Renal cortex interstitium (tissue), 11 donors: ENCODE measurements around the gene BCOR. TPM values are rescaled to one million over a fixed set of nuclear protein-coding genes. Genes with fewer than 3 reads are reported as not detected.

Experiments used
- DNase-seq, 11 donors: peaks; one replicate each; pipeline ENCODE4 v3.0.0-alpha.2; 2013; ENCODE audit warnings: low read depth in 9 of 11, low spot score in 4 of 11; ENCODE audit errors: extremely low read depth in 1 of 11
- polyA plus RNA-seq, 3 donors: library from polyadenylated mRNA; unstranded; fragments of 120-200 nt; gene quantifications; one replicate each; pipeline ENCODE4 v1.2.1, GENCODE V29; 2013; ENCODE audit not compliant: insufficient read length in 3 of 3

Gene BCOR
- polyA plus RNA-seq, 3 donors: 53.0 to 58.9 (median 53.6) TPM

DNA sequence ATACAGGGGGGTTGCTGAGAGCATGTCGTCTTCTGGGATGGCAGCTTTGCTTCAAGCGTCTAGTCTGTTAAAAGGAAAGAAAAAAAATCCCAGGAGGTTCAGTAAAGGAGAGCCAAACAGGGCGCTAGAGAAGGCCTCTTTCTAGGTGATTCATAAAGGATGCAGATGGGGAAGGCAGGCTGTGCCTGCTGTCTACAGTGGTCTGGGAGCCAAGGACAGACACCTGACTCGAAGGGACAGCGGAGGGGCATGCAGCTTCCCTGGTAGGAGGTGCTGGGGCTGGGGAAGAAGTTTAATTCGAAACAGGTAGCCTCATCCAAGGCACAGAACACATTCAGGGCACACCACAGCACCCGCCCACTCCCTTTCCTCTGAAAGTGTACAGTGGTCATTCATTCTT lies 19.9 kb downstream of the BCOR start:
- DNase-seq: no peak

DNA sequence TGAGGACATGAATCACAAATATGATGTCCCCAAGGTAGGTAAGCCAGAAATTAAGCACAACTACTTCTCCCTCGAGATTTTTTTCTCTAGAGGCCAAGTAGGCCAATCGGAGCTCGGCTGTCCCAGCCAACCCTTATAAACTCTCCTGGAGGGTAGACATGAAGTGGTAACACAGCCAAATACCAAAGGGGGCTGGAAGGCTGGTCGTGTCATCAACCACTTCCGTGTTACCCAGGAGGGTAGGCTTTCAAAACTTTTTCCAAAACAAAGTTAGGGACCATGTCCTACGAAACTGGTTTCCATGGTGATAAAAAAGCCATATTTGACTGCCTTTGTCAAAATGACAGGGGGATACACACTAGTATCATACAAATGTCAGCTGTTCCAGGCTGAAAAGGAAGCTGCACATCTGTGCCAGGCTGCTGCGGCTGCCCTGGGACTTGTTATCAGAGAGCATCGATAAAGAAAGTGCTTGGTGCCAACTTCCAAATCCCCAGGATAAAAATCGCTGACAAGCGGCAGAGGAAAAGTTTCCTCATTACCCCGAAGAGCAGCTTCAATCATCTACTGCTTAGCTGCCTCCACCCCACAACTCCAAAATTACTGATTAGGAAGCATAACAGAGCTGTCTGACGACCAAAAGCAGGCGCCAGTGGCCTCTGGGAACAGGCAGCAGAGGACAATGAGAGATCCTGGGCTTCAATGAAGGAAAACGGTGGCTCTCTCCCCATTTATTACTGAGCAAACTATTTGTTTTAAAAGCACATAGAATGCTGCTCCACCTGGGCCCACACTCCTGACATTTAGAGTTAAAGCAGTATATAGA lies 20.8 kb downstream of the BCOR start:
- no peak for DNase-seq

GRCh38 chrX:40074959-40075332 lies 22.8 kb downstream of the BCOR start:
- DNase-seq: no peak

DNA sequence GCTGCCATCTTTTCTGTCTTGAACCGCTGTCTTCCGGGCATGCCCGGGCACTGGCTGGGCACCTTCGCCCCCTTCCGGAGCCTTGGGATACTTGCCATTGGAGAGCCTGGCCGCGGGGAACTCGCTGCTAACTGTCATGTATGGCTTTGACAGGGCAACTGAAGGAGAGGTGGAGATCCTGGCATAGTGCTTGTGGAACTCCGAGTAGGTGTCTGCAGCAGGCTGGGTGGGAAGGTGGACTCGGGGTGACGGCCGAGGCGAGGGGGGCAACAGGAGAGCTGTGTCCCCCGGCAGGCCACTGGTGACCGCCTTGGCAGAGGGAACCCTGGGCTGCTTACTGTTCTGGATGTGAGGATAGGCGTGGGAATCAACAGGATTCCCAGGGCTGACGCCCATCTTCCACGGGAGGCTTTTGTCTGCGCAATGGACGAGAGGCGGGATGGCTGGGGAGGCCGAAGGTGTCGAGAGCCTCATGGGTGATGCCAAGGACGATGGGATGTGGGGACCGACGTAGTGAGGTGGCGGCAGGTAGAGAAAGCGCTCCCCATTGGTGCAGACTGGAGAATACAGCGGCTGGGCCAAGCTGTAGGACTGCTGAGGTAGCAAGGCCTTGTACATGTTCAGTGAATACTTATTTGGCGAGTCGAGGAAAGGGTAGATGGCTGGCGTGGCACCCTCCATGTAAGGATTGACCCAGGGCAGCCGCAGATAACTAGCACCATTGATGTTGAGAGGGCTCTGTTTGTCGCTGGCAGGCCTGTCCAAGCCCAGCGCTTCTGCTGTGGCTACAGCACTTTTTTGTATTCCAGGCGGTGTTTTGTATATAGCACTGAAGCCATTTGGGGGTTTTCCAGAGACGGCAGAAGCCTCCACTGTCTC lies 23.4 kb downstream of the BCOR start:
- DNase-seq: no peak

DNA sequence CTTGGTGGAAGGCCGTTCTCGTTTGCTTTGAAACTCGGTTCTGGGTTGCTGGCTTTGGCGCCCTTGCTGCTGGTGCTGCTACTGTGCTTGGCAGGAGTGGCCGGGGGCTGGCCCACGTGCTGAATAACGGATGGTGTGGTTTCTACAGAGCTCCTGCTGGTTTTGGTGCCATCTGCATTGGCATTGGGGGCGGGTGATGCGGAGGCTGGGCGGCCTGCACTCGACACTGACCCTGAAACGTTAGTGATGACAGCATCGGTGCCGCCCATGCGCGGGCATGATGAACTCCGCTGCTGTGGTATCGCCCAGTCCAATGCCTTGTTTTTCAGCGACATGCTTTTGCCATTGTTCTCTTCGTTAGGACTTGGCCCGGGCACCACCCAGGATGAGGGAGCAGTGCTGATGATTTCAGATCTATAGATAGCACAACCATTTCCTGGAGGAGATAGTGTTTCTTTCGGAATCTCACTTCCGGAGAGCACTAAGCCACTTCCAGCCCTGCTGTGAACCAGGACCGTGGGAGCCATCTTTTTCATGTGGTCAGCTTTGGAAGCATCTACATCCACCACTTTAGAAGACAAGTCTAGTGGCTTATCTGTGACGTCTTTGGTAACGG lies 24.2 kb downstream of the BCOR start:
- DNase-seq: no peak

- no peak for DNase-seq
These were observed 25.5 kb downstream of the BCOR start for GRCh38 chrX:40072246-40072645.

DNA sequence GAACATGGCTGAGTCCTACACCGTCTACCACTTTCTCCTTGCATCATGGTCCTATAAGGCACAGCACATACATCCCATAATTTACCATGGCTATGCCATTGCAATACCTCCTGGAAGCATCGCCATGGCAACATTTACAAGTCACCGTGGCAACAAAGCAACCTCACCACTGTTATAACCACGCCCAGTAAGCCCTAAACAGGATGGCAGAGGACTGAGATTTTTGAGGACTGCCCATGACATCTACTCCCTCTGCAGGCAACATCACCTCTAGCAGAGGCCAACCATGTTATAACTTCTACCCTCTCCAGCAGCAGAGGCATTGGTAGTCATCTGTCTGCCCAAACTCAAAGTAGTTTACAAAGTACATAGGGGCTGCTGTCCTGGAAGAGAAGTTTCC lies 29.7 kb downstream of the BCOR start:
- DNase-seq: no peak

GRCh38 chrX:40066700-40067099 lies 31.1 kb downstream of the BCOR start:
- no peak for DNase-seq

- DNase-seq: no peak
These were observed 32.3 kb downstream of the BCOR start for GRCh38 chrX:40065296-40066046.

DNA sequence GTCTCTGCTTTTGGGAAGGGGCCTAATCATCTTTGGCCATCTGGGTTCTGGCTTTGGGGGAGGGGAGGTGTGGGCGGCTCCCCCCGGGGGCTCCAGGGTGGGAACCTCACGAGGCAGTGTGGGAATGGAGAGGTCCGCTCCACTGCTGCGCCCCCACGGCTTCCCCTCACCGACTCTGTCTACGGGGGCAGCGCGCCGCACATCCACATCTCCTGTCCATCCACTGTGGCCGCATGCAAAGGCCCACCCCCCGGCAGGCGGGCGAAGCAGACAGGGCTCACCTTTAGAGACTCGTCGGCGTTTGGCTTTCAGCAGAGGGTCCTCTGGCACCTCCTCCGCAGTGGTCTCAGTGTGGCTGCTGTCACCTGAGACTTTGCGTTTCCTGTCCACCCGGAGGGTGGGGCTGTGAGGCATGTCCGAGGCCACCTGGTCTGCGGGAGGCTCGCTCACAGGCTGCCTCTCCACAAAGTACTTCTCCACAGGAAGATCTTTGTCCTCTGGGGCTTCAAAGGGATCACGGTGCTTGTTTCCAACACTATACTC lies 33.6 kb downstream of the BCOR start:
- no peak for DNase-seq

DNA sequence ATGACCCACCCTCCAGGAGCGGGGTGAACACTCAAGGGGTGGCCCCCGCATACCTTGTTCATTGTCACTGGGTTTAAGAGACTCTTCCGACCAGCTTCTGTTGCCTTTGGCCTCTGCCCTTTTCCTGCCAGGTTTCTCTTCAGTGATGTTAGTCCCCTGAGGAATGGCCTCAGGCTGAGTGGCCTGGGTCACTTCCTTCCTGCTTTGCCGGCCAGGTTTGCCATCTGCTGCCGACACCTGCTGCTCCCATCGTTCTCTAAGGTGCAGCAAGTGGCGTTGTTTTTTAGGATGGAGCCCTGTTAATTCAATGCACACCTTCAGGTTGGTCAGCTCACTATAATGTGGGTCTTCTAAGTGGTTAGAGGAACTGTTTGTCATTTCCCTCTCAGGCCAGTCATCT lies 34.2 kb downstream of the BCOR start:
- no peak for DNase-seq

GRCh38 chrX:40062525-40063155 lies 35.1 kb downstream of the BCOR start:
- DNase-seq: no peak

- no peak for DNase-seq
These were observed 35.8 kb downstream of the BCOR start for GRCh38 chrX:40061871-40062524.

DNA sequence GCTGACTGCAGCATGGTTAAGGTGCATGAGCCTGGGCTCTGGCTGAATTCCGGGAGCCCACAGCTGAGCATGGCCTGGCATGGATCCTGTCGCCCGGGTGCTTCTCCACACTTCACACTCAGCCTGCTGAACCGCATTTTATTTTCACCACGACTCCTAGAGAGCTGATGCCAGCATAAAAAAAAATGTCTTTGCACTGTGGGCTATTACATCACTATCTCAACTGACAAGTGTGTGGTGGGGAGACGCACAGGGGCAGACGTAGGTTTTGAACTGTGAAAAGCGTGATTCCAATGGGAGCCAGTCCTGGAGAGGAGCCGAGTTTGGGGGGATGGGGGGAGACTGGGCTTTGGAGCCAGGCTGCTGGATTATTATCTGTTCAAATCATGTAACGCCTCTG lies 36.8 kb downstream of the BCOR start:
- DNase-seq: no peak

- no peak for DNase-seq
These were observed 37.4 kb downstream of the BCOR start for GRCh38 chrX:40060356-40060845.

GRCh38 chrX:40058719-40059118 lies 39.0 kb downstream of the BCOR start:
- DNase-seq: no peak

DNA sequence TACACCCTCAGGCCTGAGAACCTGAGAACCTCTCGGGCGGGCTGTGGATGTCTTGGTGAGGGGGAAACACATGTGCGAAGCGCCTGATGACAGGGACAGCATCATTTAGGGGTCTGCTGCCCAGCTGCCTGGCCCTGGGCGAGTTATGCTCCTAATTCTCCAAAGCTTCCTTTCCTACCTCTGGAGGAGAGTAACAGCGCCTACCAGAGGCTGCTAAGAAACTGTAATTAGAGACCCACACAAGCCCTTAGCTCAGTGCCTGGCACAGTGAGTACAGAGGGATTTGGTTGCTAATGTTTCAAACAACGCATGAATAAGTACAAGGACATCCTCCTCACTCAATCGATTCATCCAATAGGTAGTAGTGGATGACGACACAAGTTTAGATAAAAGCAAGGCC lies 40.4 kb downstream of the BCOR start:
- no peak for DNase-seq

DNA sequence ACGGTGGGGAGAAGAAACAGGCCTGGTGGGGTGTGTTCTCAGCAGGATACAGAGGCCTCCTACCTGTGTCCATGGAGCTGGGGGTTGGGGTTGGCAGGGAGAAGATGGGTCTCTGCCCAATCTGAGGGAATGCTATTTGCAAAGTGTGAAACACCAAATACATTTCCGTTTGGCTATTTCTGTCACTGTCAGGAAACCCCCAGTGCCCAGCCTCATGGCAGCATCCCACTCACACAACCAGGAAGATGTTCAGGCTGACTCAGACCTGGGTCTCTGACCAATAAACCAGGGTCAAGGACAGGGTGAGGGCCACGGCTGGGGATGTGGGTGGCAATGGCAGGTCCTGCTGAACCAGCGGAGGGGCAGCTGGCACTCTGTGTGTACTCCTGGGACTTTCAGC lies 41.3 kb downstream of the BCOR start:
- no peak for DNase-seq
